HG02610 (cell line): ENCODE measurements around the gene NKG7.
A peak's percentile ranks its signal among the peaks of the same experiment; 100 is the strongest.

Experiments used
- ATAC-seq: cut with Tn5 transposase; IDR thresholded peaks from one replicate; pipeline ENCODE4 v1.9.1; 2021; ENCODE audit warnings: mild to moderate bottlenecking, moderate library complexity; ENCODE audit not compliant: unreplicated experiment

NKG7 gene

DNA sequence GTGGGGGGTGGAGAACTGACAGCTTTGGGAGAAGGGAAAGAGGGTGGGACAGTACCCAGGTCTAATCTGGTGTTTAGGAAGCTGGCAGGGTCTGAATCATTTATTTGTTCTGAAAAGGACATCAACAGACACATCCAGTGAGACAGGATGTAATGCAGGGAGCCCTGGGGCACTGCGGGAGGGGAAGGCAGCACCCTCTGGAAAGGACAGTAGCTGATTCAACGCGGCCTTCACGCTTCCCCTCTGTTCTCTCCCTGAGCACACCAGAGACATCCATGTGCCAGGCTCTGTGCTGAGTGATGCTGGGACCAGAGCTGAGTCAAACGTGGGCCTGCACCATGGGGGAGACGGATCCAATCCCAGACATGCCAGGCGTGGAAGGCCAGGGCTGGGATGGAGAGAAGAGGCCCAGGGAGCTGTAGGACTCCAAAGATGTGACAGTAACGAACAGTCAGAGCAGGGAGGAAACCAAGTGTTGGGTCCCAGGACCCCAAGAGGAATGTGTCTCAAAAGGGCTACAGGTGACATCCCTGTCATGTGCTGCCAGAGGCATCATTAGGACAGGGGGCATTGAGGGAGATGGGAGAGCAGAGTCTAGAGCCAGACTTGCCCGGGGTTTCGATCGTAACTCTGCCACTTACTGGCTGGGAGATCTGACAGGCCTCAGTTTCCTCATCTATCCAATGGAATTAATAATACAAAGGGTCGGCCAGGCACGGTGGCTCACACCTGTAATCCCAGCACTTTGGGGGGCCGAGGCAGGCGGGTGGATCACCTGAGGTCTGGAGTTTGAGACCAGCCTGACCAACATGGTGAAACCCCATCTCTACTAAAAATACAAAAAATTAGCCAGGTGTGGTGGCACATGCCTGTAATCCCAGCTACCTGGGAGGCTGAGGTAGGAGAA lies 8.0 kb downstream of the NKG7 start:
- ATAC-seq = no peak

DNA sequence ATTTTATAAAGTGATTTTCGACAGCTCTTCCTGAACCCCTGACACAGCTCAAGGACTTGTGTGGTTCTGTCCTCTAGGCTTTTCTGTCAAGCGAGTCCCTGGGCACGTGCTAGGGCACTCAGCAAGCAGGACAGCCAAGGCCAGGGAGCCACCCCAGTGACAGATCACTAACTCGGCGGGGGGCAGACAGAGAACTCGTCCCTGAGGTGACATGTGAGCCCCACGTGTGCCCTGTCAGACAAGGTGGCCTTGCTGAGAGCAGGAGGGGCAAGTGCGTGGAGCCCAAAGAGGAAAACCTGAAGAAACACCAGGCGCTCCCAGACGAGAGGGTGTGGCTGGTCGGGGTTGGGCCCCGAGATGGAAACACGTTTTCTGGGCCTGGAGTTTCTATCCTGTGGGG lies 11.2 kb downstream of the NKG7 start:
- no peak for ATAC-seq

GRCh38 chr19:51359294-51359693 lies 13.2 kb downstream of the NKG7 start:
- no peak for ATAC-seq

GRCh38 chr19:51357952-51358351 lies 14.5 kb downstream of the NKG7 start:
- ATAC-seq = no peak

- no peak for ATAC-seq
These were observed 16.2 kb downstream of the NKG7 start for GRCh38 chr19:51356159-51356801.

DNA sequence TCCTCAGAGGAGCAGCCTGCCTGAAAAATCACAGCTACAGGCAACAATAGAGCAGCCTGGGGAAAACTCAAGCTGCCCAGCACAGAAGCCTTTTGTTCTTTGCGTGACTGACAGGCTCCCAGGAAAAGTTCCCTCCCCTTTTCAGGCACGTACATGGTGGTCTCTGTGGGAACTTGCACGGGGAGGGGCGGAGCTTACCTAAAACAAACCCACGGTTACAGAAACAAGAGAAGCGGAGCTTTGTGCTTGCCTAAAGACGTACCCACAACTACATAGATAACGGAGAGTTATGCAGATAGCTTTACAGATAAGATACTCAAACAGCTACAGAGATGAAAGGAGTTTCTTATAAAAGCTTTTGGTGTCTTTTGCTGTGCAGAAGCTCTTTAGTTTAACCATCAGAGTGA lies 17.7 kb downstream of the NKG7 start:
- no peak for ATAC-seq

- no peak for ATAC-seq
These were observed 18.2 kb downstream of the NKG7 start for GRCh38 chr19:51354103-51354741.

DNA sequence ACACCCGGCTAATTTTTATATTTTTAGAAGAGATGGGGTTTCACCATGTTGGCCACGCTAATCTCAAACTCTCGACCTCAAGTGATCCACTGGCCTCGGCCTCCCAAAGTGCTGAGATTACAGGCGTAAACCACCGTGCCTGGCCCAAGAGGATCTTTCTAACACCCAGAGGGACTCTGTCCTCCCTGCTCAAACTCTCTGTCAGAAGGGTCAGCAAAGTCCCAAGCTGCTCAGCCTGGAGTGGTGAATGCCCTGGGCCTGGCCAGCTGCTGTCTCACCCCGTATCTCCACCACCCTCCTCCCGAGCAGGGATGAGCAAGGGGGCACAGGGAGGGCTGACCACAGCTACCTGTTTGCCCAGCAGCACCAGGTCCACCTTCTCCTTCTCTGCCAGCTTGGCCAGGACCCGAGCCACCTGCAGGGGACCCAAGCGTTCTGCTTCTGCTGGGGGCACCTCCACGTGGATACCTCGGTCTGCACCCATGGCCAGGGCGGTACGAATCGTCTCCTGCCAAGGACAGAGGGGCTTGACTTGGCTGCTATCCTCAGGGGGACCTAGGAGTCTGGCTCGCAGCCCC lies 19.6 kb downstream of the NKG7 start:
- no peak for ATAC-seq

DNA sequence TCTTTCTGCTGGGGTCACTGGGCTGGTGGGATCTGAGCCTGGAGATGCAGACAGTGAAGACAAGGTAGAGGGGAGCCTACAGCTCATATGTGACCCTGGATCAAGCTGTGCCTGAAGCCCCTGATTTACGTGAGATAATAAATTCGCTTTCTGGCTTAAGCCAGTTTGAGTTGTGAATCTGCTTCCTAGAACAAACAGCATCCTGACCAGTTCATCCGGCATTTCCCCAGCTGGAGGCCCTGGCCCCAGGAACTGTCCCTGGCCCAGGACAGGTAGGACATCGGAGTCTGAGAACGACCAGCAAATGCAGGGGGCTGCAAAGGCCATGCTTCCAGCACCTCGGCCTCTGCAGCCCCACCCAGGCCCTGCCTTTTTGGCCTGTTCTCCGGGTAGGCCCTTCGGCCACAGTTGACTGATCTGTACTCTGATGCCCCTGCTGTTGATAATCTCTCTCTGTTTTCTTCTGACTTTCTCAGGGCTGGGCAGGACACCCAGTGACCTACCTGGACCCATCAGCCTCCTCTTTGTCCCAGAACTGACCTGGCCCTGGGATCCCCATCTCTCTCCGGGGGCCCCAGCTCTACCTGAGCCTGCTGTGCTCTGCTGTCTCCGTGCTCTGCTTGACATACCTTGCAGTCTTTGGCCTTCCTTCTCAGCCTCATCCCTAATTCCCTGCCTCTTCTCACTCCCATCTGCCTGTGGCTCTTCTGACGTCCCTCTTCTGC lies 21.0 kb downstream of the NKG7 start:
- ATAC-seq = no peak

- no peak for ATAC-seq
These were observed 25.1 kb downstream of the NKG7 start for GRCh38 chr19:51347209-51347928.

DNA sequence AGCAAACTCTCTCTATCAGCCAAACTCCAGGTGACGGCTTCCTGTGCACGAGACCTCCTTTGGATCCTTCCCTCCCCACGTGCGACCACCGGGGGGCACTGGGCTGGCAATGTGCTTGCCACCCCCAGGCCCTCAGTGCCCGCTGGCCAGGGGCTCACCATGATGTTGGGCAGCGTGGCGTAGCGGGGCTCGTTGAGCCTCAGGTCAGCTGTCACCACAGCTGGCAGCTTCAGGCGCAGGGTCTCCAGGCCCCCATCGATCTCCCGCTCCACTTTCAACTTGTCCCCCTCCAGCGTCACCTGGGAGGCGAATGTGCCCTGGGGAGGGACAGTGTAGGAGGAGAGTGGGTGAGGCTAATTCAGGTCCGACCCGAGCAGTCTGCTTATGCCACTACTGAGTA lies 25.7 kb downstream of the NKG7 start:
- ATAC-seq = no peak

DNA sequence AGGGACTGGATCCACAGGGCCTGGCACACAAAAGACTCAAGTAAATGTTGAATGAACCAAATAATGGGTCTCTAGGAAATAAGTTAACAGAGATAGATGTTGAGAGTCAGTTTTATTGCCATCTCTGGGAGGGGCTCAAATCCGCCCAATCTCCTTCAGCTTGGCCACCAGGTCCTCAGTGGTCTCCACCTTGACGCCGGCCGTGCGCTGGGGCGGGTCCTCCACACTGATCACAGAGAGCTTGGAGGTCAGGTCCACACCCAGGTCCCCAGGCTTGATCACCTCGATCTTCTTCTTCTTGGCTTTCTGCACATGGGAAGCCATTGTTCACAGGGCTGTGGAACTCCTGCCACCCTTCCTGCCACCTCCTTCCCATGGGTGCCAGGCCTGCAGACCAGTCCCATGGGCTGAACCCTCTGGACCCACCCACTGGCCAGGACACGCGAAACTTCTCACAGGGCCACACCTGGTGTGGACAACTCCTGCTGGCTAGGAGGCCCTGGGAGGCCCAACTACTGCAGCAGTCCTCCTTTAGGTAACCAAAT lies 27.3 kb downstream of the NKG7 start:
- ATAC-seq = no peak

DNA sequence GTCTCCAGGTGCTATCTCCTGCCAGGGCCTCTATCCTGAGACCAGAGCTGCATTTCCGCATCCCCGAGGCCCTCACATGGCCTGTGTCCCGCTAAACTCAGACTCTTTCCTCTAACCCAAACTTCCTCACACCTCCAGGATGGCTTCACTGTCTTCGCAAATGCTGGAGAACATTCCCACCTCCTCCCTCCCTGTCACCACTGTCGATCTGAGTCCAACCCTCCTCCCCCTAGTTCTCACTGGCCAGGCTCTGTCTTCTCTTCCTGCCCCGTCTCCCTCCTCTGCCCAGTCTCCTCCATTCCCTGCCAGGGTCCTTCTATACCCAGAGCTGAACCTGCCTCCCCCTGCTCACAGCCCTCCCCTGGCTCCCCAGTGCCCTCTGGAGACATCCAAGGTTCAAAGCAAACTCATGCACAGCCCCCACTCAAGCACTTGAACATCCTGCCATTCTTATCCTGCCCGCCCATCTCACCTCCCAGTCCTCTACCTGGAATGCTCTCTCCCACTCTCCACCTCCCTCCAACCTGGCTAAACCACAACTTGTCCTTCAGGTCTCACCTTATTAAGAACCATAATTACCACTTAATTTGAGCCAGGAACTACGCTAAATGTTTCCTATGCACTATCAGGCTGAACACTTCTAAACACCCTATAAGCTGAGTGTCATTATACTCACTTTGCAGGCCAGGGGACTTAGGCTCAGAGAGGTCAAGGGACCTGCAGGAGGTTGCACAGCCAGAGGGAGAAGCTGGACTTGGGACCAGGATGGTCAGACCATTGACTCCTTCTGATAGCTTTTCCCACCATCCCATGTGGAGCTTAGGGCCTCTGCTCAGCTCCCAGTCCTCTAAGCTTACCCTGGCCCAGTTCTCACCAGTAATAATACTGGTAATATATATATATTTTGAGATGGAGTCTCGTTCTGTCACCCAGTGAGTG lies 29.6 kb downstream of the NKG7 start:
- no peak for ATAC-seq

- ATAC-seq = no peak
These were observed 30.4 kb downstream of the NKG7 start, which contains the start of gene VSIG10L for GRCh38 chr19:51341976-51342580. Gene VSIG10L, minus strand, starts transcription at chr19:51342139. Its CDS starts 15 bp downstream, at chr19:51342124.

DNA sequence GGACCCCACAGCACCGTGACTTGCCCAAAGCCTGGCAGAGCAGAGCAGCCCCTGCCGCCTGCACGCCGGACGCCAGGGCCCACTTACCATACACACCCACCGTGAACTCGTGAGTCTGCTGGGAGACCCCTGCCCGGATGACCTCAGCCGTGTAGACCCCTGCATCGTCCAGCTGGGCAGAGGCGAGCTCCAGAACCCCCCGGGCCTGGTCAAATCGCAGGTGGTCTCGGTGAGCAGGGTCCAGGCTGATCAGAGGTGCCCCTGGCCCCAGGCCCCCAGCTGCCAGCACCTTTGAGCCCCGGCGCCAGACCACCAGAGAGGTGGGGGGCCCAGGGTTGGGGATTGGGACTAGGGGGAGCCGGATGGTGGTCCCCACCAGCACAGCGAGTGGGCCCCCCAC lies 31.4 kb downstream of the NKG7 start:
- no peak for ATAC-seq

- ATAC-seq = peak; percentile 53
These were observed 32.5 kb downstream of the NKG7 start for GRCh38 chr19:51339687-51340656.

GRCh38 chr19:51339313-51339686 lies 33.2 kb downstream of the NKG7 start:
- ATAC-seq = peak; percentile 1
